GM21367 (cell line): ENCODE results near the gene PRLR.

Experiments used
- ATAC-seq: cut with Tn5 transposase; IDR thresholded peaks from one replicate; pipeline ENCODE4 v1.9.1; 2021; ENCODE audit not compliant: unreplicated experiment

Gene PRLR

GRCh38 chr5:35236770-35237169 is 6.5 kb upstream of the PRLR start:
- ATAC-seq = no peak

GRCh38 chr5:35233601-35234000 is 3.3 kb upstream of the PRLR start:
- no peak for ATAC-seq

- no peak for ATAC-seq
Observed at GRCh38 chr5:35233121-35233520, 2.8 kb upstream of the PRLR start.

- ATAC-seq = no peak
Observed at GRCh38 chr5:35232124-35232523, 1.8 kb upstream of the PRLR start.

GRCh38 chr5:35229076-35230037 is 930 bp downstream of the PRLR start:
- peak; percentile 58 for ATAC-seq

GRCh38 chr5:35228310-35228709 is 2.0 kb downstream of the PRLR start:
- no peak for ATAC-seq

- ATAC-seq = no peak
Observed at GRCh38 chr5:35227720-35228119, 2.6 kb downstream of the PRLR start.

GRCh38 chr5:35223787-35224395 is 6.4 kb downstream of the PRLR start:
- no peak for ATAC-seq

- no peak for ATAC-seq
Observed at GRCh38 chr5:35220967-35221366, 9.3 kb downstream of the PRLR start.

- no peak for ATAC-seq
Observed at GRCh38 chr5:35218981-35219380, 11.3 kb downstream of the PRLR start.

- ATAC-seq = no peak
Observed at GRCh38 chr5:35214051-35214450, 16.2 kb downstream of the PRLR start.

GRCh38 chr5:35213608-35214007 is 16.7 kb downstream of the PRLR start:
- ATAC-seq = no peak

- ATAC-seq = peak; percentile 71
Observed at GRCh38 chr5:35212122-35212982, 17.9 kb downstream of the PRLR start.

GRCh38 chr5:35209862-35210261 is 20.4 kb downstream of the PRLR start:
- no peak for ATAC-seq

- no peak for ATAC-seq
Observed at GRCh38 chr5:35205606-35206005, 24.7 kb downstream of the PRLR start.

GRCh38 chr5:35205186-35205585 is 25.1 kb downstream of the PRLR start:
- no peak for ATAC-seq

GRCh38 chr5:35203403-35203802 is 26.9 kb downstream of the PRLR start:
- no peak for ATAC-seq

- ATAC-seq = peak; percentile 88
Observed at GRCh38 chr5:35202319-35203111, 27.8 kb downstream of the PRLR start.

GRCh38 chr5:35201291-35201690 is 29.0 kb downstream of the PRLR start:
- no peak for ATAC-seq

- ATAC-seq = no peak
Observed at GRCh38 chr5:35199886-35200285, 30.4 kb downstream of the PRLR start.

- no peak for ATAC-seq
Observed at GRCh38 chr5:35198686-35199085, 31.6 kb downstream of the PRLR start.
